Mesendoderm (in vitro differentiated cells): ENCODE results near the gene UAP1L1.
A peak's percentile ranks its signal among the peaks of the same experiment; 100 is the strongest.

Experiments used
- DNase-seq: peaks from one replicate; pipeline ENCODE4 v3.0.0; 2013
- H2AK5ac ChIP-seq: 2 replicates; pipeline ENCODE4 v1.6.1; 2013; ENCODE audit warnings: low read length, inconsistent platforms
- H2BK120ac ChIP-seq: 2 replicates; pipeline ENCODE4 v1.6.1; 2013; ENCODE audit warnings: low read depth, mild to moderate bottlenecking, low read length, moderate library complexity, mixed read lengths
- H2BK15ac ChIP-seq: replicated peaks from 2 replicates; pipeline ENCODE4 v1.6.1; 2013; ENCODE audit warnings: low read depth, mild to moderate bottlenecking, moderate library complexity
- H2BK5ac ChIP-seq: 2 replicates; pipeline ENCODE4 v1.6.1; 2013; ENCODE audit warnings: low read length, inconsistent platforms
- H3K18ac ChIP-seq: 2 replicates; pipeline ENCODE4 v1.6.1; 2013; ENCODE audit warnings: mild to moderate bottlenecking, low read length, mixed read lengths
- H3K23ac ChIP-seq: one replicate; pipeline ENCODE4 v1.6.1; 2013; ENCODE audit warnings: low read length
- H3K27ac ChIP-seq: 2 replicates; pipeline ENCODE4 v1.5.1; 2013; ENCODE audit warnings: low read depth, mild to moderate bottlenecking, inconsistent platforms, low read length, moderate library complexity
- H3K27me3 ChIP-seq: 2 replicates; pipeline ENCODE4 v1.6.1; 2013; ENCODE audit warnings: low read length, control low read depth, mild to moderate bottlenecking, inconsistent platforms; ENCODE audit not compliant: insufficient read depth, poor library complexity
- H3K36me3 ChIP-seq: 2 replicates; pipeline ENCODE4 v1.6.1; 2013; ENCODE audit warnings: low read length, inconsistent platforms; ENCODE audit not compliant: control insufficient read depth, insufficient read depth
- H3K4ac ChIP-seq: one replicate; pipeline ENCODE4 v1.6.1; 2013; ENCODE audit warnings: low read depth, mild to moderate bottlenecking, low read length, moderate library complexity
- H3K4me1 ChIP-seq: 2 replicates; pipeline ENCODE4 v1.6.1; 2013; ENCODE audit warnings: low read depth, low read length, inconsistent platforms; ENCODE audit not compliant: control insufficient read depth
- H3K4me2 ChIP-seq: 2 replicates; pipeline ENCODE4 v1.6.1; 2013; ENCODE audit warnings: low read length
- H3K4me3 ChIP-seq: 2 replicates; pipeline ENCODE4 v1.5.1; 2013; ENCODE audit warnings: mild to moderate bottlenecking, low read length
- H3K56ac ChIP-seq: one replicate; pipeline ENCODE4 v1.6.1; 2013; ENCODE audit warnings: low read length
- H3K79me1 ChIP-seq: 2 replicates; pipeline ENCODE4 v1.6.1; 2013; ENCODE audit warnings: low read length, inconsistent platforms
- H3K79me2 ChIP-seq: 2 replicates; pipeline ENCODE4 v1.6.1; 2013; ENCODE audit warnings: mild to moderate bottlenecking, low read length; ENCODE audit not compliant: control insufficient read depth, insufficient read depth
- H3K9ac ChIP-seq: 2 replicates; pipeline ENCODE4 v1.6.1; 2013; ENCODE audit warnings: low read length, inconsistent platforms
- H4K5ac ChIP-seq: one replicate; pipeline ENCODE4 v1.6.1; 2013; ENCODE audit warnings: low read length
- H4K8ac ChIP-seq: one replicate; pipeline ENCODE4 v1.6.1; 2013; ENCODE audit warnings: low read depth, mild to moderate bottlenecking, control low read depth, low read length, moderate library complexity
- WGBS: extraction: QIAGEN DNeasy Blood & Tissue Kit; methylation state at CpG from one replicate; pipeline ENCODE4 v1.1.7; 2013; ENCODE audit warnings: low lambda C conversion rate, missing lambda C conversion rate; ENCODE audit not compliant: insufficient coverage; ENCODE audit errors: extremely low coverage; 5-methylcytosine and 5-hydroxymethylcytosine counted together

Gene UAP1L1

GRCh38 chr9:137066096-137066861 lies 11.0 kb upstream of the UAP1L1 start:
- no peaks in the 10 kb centered on the region for H3K27me3 ChIP-seq

GRCh38 chr9:137067860-137068538 lies 9.3 kb upstream of the UAP1L1 start:
- H2BK5ac ChIP-seq = no peak overlapping the region
- H3K56ac ChIP-seq = no peak overlapping the region
- peaks cover 2% of the 10 kb centered on the region for H3K79me1 ChIP-seq
- H4K8ac ChIP-seq = no peak overlapping the region
- peak; percentile 87 for DNase-seq
- H2AK5ac ChIP-seq = no peak overlapping the region
- H3K9ac ChIP-seq = no peak overlapping the region
- WGBS = no CpG with 5 or more reads among the region's 12 CpGs
- H3K4me3 ChIP-seq = no peak overlapping the region
- no peak overlapping the region for H3K4me2 ChIP-seq
- H3K18ac ChIP-seq = no peak overlapping the region
- no peaks in the 10 kb centered on the region for H3K27me3 ChIP-seq
- no peak overlapping the region for H3K27ac ChIP-seq
- no peaks in the 10 kb centered on the region for H3K4me1 ChIP-seq
- H3K23ac ChIP-seq = no peak overlapping the region
- H2BK120ac ChIP-seq = no peak overlapping the region
- no peaks in the 10 kb centered on the region for H3K79me2 ChIP-seq
- H3K4ac ChIP-seq = no peak overlapping the region
- H2BK15ac ChIP-seq = no peak overlapping the region
- no peak overlapping the region for H4K5ac ChIP-seq
- no peaks in the 10 kb centered on the region for H3K36me3 ChIP-seq

More at GRCh38 chr9:137066096-137066861, 11.0 kb upstream of the UAP1L1 start:
- Histone ChIP-seq H3K23ac (no peak overlapping the region), H3K36me3 (no peaks in the 10 kb centered on the region), H3K4me2 (no peak overlapping the region), H2BK5ac (no peak overlapping the region), H3K27ac (no peak overlapping the region), H3K4me1 (no peaks in the 10 kb centered on the region), H4K8ac (no peak overlapping the region), H3K18ac (no peak overlapping the region), H3K4ac (no peak overlapping the region), H3K4me3 (no peak overlapping the region), H4K5ac (no peak overlapping the region), H3K79me1 (peaks cover 2% of the 10 kb centered on the region), H3K56ac (no peak overlapping the region), H2BK15ac (no peak overlapping the region), H2AK5ac (no peak overlapping the region), H2BK120ac (no peak overlapping the region), H3K79me2 (no peaks in the 10 kb centered on the region), H3K9ac (no peak overlapping the region)
- no peak for DNase-seq
- no CpG with 5 or more reads among the region's 26 CpGs for WGBS

DNA sequence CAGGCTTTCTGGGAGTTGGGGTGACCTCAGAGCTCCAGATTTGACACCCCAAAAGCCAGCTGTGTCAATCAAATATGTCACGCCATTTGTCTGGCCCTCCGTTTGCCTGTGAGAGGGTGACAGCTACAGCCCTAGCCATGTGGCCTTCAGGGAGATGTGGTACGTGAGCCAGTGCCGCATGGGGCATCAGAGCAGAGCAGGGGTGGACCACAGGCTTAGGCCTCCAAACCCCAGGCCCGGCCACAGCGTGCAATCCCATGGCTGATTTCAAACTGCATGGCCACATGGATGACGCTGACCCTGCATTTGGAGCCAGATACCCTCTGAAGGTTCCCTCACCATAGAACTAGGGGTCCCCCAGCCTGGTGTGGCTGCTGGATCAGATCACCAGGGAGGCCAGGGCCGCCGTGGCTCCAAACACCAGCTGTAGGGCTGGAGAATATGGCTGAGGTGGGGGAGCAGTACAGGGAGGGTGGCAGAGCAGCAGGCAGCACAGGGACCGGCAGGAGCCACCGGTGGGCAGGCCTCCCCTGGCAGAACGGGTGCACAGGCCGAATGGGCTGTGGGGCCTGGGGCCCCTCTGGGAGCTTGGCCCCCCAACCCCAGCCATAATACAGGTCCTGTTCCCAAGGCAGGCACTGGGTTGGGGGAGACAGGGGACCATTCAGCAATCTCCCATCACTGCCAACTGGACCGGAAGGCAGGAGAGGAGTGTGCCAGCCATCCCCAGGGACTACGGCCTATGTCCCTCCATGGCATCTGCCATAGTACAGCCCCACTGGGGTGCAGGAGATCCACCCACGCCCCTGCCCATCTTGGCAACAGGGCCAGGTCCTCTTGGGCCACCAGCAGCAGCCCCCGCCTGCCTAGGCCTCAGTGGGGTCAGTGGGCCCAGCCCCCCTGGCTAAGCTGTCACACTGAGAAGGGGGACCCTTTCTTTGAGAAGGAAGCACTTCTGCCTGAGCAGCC lies 8.5 kb upstream of the UAP1L1 start:
- Histone ChIP-seq H3K56ac (peak overlapping the region; percentile 49), H3K36me3 (no peaks in the 10 kb centered on the region), H3K4ac (no peak overlapping the region), H3K79me1 (peaks cover 2% of the 10 kb centered on the region), H2BK15ac (no peak overlapping the region), H3K9ac (peak overlapping the region; percentile 65), H3K4me2 (peak overlapping the region; percentile 36), H3K4me1 (no peaks in the 10 kb centered on the region), H3K27me3 (no peaks in the 10 kb centered on the region), H4K5ac (no peak overlapping the region), H2AK5ac (no peak overlapping the region), H2BK120ac (no peak overlapping the region), H3K4me3 (no peak overlapping the region), H3K23ac (no peak overlapping the region), H2BK5ac (no peak overlapping the region), H3K27ac (no peak overlapping the region), H3K79me2 (no peaks in the 10 kb centered on the region), H4K8ac (no peak overlapping the region), H3K18ac (no peak overlapping the region)
- no CpG with 5 or more reads among the region's 17 CpGs for WGBS
- no peak for DNase-seq

DNA sequence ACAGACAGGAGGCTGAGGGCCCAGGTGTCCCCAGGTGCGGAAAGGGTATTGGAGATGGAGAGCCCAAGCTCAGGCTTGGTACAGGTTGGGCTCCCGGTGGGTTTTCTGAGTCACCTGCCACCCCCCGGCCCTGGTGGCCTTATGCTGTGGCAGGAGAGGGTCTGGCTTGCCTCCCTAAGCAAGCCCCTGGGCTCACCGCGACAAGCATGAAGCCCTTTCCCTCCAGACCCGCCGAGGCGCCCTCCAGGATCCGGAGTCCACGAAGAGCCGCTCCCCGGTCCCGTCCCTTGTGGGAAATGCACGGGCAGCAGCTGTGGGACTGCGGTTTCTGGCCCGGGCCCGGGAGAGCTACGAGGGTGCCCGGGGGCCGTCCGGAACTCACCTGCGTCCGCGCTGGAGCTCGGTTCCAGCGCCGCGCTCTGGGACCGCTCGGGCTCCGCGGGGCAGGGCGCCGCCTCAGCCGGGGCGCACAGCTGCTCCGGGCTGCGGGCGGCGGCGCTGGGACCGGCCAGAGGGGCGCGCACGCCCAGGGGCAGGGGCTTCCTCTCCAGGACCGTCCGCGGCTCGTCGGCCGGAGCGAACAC lies 7.7 kb upstream of the UAP1L1 start:
- peak overlapping the region; percentile 65 for H3K9ac ChIP-seq
- H2AK5ac ChIP-seq = no peak overlapping the region
- H3K4me3 ChIP-seq = peak overlapping the region; percentile 19
- H3K4me2 ChIP-seq = peak overlapping the region; percentile 54
- no peak overlapping the region for H2BK5ac ChIP-seq
- no peak overlapping the region for H2BK15ac ChIP-seq
- peak overlapping the region; percentile 82 for H3K56ac ChIP-seq
- WGBS = no CpG with 5 or more reads among the region's 52 CpGs
- H3K27me3 ChIP-seq = no peaks in the 10 kb centered on the region
- H3K36me3 ChIP-seq = no peaks in the 10 kb centered on the region
- no peaks in the 10 kb centered on the region for H3K79me2 ChIP-seq
- H4K5ac ChIP-seq = no peak overlapping the region
- H2BK120ac ChIP-seq = no peak overlapping the region
- H3K23ac ChIP-seq = no peak overlapping the region
- no peaks in the 10 kb centered on the region for H3K4me1 ChIP-seq
- no peak overlapping the region for H3K27ac ChIP-seq
- DNase-seq = no peak
- H3K79me1 ChIP-seq = peaks cover 2% of the 10 kb centered on the region
- H3K4ac ChIP-seq = no peak overlapping the region
- no peak overlapping the region for H4K8ac ChIP-seq
- H3K18ac ChIP-seq = no peak overlapping the region

- WGBS = no CpG with 5 or more reads among the region's 74 CpGs
- Histone ChIP-seq H3K27me3 (no peaks in the 10 kb centered on the region), H3K36me3 (no peaks in the 10 kb centered on the region), H4K8ac (peak within 1 kb of the TSS; percentile 41), H3K9ac (peak within 1 kb of the TSS; percentile 65), H3K23ac (no peak within 1 kb of the TSS), H3K79me1 (peaks cover 2% of the 10 kb centered on the region), H4K5ac (no peak within 1 kb of the TSS), H3K79me2 (no peaks in the 10 kb centered on the region), H3K4ac (no peak within 1 kb of the TSS), H3K4me2 (peak within 1 kb of the TSS; percentile 54), H2BK120ac (no peak within 1 kb of the TSS), H3K4me3 (peak within 1 kb of the TSS; percentile 22), H3K18ac (peak within 1 kb of the TSS; percentile 22), H3K27ac (no peak within 1 kb of the TSS), H2BK15ac (no peak within 1 kb of the TSS), H2BK5ac (no peak within 1 kb of the TSS), H2AK5ac (no peak within 1 kb of the TSS), H3K56ac (peak within 1 kb of the TSS; percentile 82), H3K4me1 (no peaks in the 10 kb centered on the region)
- DNase-seq = peak; percentile 94
Measured at GRCh38 chr9:137070201-137070905, 7.0 kb upstream of the UAP1L1 start, which contains the start of gene SAPCD2. Gene SAPCD2, minus strand, starts transcription at chr9:137070557. Its CDS starts 97 bp downstream, at chr9:137070460.
